Thoracic aorta (tissue), 2 donors: ENCODE results near the gene ACTN1. TPM values are rescaled to one million over a fixed set of nuclear protein-coding genes. Genes with fewer than 3 reads are reported as not detected.

Experiments used
- ATAC-seq: fragments of 150-250 bp; one replicate; pipeline ENCODE4 v1.8.0; 2017; ENCODE audit warnings: low read depth; ENCODE audit not compliant: insufficient number of reproducible peaks, low FRiP score
- DNase-seq: peaks from one replicate; pipeline ENCODE4 v3.0.0-alpha.2; 2020; ENCODE audit warnings: low spot score
- H3K27ac ChIP-seq, 2 donors: fragments of 200-600 bp; sonication (generic); 1 replicate in 1 of 2; 2 replicates in 1 of 2; pipeline ENCODE4 v1.5.1; 2016; ENCODE audit warnings: mild to moderate bottlenecking in 2 of 2, moderate library complexity in 2 of 2
- H3K27me3 ChIP-seq: fragments of 200-600 bp; sonication (generic); replicated peaks from 2 replicates; pipeline ENCODE4 v1.6.0; 2016; ENCODE audit warnings: mild to moderate bottlenecking; ENCODE audit not compliant: insufficient read depth
- H3K36me3 ChIP-seq: fragments of 200-600 bp; sonication (generic); one replicate; pipeline ENCODE4 v1.5.1; 2016
- H3K4me1 ChIP-seq, 2 donors: fragments of 200-600 bp; sonication (generic); 1 replicate in 1 of 2; 2 replicates in 1 of 2; pipeline versions ENCODE4 v1.5.1 to v1.6.0; 2016; ENCODE audit warnings: low read depth in 2 of 2, mild to moderate bottlenecking in 1 of 2; ENCODE audit not compliant: control insufficient read depth in 1 of 2
- H3K4me3 ChIP-seq: fragments of 200-600 bp; sonication (generic); 2 replicates; pipeline ENCODE4 v1.5.1; 2016; ENCODE audit warnings: mild to moderate bottlenecking
- H3K9me3 ChIP-seq: fragments of 200-600 bp; sonication (generic); 2 replicates; pipeline ENCODE4 v1.5.1; 2016
- total RNA-seq, 2 donors: library from RNA; depleted of rRNA; stranded (reverse); fragments of >200 nt; gene quantifications; one replicate each; pipeline versions ENCODE4 v1.1.0 to v1.2.3, GENCODE V29; 2016
- TF ChIP-seq, protein P1 (sequence below): fragments of 200-600 bp; sonication (generic); IDR thresholded peaks from one replicate; pipeline ENCODE4 v1.5.1; 2019; ENCODE audit warnings: antibody characterized with exemption

Gene ACTN1
- total RNA-seq, 2 donors from 2014 or later: 1,201 to 1,291 TPM

DNA sequence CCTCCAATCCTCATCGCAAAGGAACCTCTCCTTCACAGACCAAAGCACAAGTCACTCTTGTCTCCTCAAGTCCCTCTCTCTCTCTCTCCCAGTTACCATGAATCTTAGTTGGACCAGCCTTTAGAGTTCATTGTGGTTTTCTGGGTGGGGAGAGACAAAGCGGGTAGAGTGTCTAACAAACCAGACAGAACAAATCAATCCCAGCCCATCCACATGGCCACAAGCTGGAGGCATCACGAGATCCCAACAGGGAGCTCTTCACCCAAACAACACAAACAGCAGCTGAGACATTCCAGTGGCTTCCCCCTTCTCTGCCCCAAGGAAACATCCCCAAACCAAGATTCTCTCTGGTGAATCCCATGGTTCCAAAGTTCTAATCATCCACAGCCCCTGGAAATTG is 22.4 kb downstream of the ACTN1 start:
- ATAC-seq: no peak

DNA sequence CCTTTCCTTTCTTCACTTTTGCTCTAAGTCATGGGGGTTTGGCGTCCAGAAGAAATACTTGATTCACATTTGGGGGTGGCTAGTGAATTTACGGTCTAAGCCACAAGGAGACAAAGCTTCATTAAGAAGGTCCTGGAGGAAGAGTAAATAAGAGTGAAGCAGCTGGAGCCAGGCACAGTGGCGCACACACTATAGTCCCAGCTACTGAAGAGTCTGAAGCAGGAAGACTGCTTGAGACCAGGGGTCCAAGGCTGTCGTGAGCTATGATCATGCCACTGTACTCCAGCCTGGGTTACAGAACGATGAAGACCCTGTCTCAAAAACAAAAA is 23.3 kb downstream of the ACTN1 start:
- no peaks in the 10 kb centered on the region for H3K27me3 ChIP-seq
- ATAC-seq (no peak), DNase-seq (no peak)
- H3K4me3 ChIP-seq: peak overlapping the region; percentile 43
- H3K27ac ChIP-seq: peak overlapping the region; percentile 94 to 95
- H3K4me1 ChIP-seq: peaks cover 75 to 100% of the 10 kb centered on the region in 2 donors
- H3K9me3 ChIP-seq: no peaks in the 10 kb centered on the region
- no peaks in the 10 kb centered on the region for H3K36me3 ChIP-seq
- TF ChIP-seq, protein P1, sequence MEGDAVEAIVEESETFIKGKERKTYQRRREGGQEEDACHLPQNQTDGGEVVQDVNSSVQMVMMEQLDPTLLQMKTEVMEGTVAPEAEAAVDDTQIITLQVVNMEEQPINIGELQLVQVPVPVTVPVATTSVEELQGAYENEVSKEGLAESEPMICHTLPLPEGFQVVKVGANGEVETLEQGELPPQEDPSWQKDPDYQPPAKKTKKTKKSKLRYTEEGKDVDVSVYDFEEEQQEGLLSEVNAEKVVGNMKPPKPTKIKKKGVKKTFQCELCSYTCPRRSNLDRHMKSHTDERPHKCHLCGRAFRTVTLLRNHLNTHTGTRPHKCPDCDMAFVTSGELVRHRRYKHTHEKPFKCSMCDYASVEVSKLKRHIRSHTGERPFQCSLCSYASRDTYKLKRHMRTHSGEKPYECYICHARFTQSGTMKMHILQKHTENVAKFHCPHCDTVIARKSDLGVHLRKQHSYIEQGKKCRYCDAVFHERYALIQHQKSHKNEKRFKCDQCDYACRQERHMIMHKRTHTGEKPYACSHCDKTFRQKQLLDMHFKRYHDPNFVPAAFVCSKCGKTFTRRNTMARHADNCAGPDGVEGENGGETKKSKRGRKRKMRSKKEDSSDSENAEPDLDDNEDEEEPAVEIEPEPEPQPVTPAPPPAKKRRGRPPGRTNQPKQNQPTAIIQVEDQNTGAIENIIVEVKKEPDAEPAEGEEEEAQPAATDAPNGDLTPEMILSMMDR: no peak

More for the DNA sequence above, 22.4 kb downstream of the ACTN1 start:
- no peaks in the 10 kb centered on the region for H3K9me3 ChIP-seq
- DNase-seq: no peak
- H3K4me3 ChIP-seq: peak overlapping the region; percentile 43
- no peaks in the 10 kb centered on the region for H3K36me3 ChIP-seq
- H3K4me1 ChIP-seq: peaks cover 71 to 100% of the 10 kb centered on the region in 2 donors
- TF ChIP-seq, protein P1: no peak
- H3K27ac ChIP-seq: peak overlapping the region; percentile 94 to 95
- no peaks in the 10 kb centered on the region for H3K27me3 ChIP-seq

DNA sequence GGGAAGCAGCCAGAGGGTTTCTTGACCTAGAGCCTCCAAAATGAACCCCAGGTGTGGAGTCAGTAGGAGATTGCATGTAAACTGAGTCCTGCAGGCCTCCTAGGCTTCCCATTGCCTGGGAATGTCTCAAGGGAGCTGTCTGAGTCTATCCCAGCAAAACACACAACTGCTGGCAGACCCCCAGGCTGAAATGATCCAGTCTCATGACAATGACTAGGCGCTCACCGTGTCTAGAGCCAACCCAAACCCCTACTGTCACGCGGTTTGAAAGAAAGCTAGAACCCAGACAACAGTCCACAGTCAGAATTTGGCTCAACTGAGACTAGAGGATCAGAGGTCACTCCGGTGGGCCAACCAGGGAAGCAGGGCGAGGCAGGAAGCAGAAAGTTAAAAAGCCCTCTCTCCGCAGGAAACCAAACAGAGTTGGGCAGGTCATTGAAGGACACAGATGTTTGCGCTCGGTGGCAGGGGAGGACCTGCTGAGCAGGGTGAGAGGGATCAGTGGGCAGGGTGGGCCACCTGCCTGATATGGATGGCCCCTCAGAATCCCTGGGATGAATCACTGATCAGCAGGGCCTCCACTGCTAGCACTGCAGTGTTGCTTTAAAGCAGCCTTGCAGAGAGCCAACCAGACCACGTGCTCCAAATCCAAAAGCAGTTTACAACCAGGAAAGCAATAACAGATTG is 23.8 kb downstream of the ACTN1 start:
- TF ChIP-seq, protein P1: no peak
- H3K4me1 ChIP-seq: peaks cover 73 to 99% of the 10 kb centered on the region in 2 donors
- H3K9me3 ChIP-seq: no peaks in the 10 kb centered on the region
- H3K36me3 ChIP-seq: no peaks in the 10 kb centered on the region
- peak overlapping the region; percentile 94 to 95 for H3K27ac ChIP-seq
- H3K27me3 ChIP-seq: no peaks in the 10 kb centered on the region
- DNase-seq: no peak
- ATAC-seq: no peak
- peak overlapping the region; percentile 43 for H3K4me3 ChIP-seq

DNA sequence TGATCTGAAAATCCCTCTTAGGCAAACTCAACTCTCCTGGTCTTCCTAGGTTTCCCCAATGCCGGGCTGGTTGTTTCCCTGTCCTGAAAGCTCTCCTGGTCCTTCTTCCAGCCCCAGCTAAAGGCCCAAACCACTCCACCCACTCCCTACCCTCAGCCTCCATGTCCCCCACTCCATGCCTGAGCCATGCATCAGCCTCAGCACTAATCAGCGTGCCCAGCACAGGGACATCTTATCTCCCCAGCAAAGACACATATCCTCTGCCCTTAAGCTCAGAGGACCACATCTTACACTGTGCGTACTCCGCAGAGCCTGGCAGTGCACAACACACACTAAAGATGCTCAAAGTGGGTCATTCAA is 25.9 kb downstream of the ACTN1 start:
- no peak for DNase-seq
- no peaks in the 10 kb centered on the region for H3K36me3 ChIP-seq
- H3K9me3 ChIP-seq: no peaks in the 10 kb centered on the region
- H3K27ac ChIP-seq: peak overlapping the region; percentile 94 to 95
- TF ChIP-seq, protein P1: no peak
- H3K4me3 ChIP-seq: peak overlapping the region; percentile 65
- ATAC-seq: no peak
- peaks cover 72 to 97% of the 10 kb centered on the region in 2 donors for H3K4me1 ChIP-seq
- no peaks in the 10 kb centered on the region for H3K27me3 ChIP-seq

DNA sequence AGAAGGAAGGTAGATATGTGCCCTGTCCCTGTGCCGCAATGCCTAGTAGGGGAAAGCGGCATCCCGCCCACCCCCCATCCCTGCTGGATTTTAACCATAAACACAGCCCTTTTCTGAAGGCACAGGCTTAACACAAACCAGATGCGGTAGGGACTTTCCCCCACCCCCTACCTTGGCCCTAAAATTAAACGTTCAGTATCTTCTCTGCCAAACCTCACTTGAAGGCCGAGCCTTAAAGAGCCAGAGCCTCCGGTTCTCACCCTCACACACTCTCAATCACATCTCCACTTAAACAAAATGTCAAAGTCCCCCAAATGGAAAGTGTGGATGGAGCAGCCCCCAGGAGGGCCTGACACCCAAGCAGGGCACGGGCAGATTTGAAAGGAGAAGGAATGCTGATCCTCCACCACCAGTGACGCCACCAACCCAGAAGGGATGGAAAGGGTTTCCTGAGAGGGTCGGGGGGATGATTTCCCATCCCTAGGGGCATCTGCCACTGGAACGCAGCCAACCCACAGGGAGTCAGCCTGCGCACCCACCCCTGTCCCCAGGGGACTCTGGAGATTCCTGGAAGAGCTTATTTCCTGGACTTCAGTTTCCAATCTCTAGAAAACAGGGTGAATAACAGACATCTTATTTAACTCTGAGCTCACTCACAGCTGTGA is 26.4 kb downstream of the ACTN1 start:
- no peak for DNase-seq
- ATAC-seq: no peak
- Histone ChIP-seq H3K36me3 (no peaks in the 10 kb centered on the region), H3K9me3 (no peaks in the 10 kb centered on the region), H3K4me1 (peaks cover 72 to 97% of the 10 kb centered on the region in 2 donors), H3K27me3 (no peaks in the 10 kb centered on the region), H3K4me3 (peak overlapping the region; percentile 65), H3K27ac (peak overlapping the region; percentile 94 to 95)
- TF ChIP-seq, protein P1: no peak
